Hepatocyte (in vitro differentiated cells): ENCODE results near the gene CMSS1.

Experiments used
- CTCF ChIP-seq: fragments of 200-600 bp; sonication (generic); IDR thresholded peaks from 2 replicates; pipeline ENCODE4 v1.5.1; 2016; ENCODE audit warnings: antibody characterized with exemption, mild to moderate bottlenecking; ENCODE audit not compliant: poor library complexity
- EZH2 ChIP-seq: fragments of 200-600 bp; sonication (generic); IDR thresholded peaks from 2 replicates; pipeline ENCODE4 v1.6.1; 2016; ENCODE audit warnings: antibody characterized with exemption, mild to moderate bottlenecking, borderline replicate concordance
- EZH2phosphoT487 ChIP-seq: fragments of 200-600 bp; sonication (generic); IDR thresholded peaks from one replicate; pipeline ENCODE4 v1.6.1; 2018; ENCODE audit warnings: antibody characterized with exemption, mild to moderate bottlenecking, low read depth, moderate library complexity; ENCODE audit not compliant: unreplicated experiment, severe bottlenecking

GRCh38 chr3:100170486-100170885 is 352.8 kb downstream of the CMSS1 start:
- TF ChIP-seq CTCF (no peak), EZH2 (no peak), EZH2phosphoT487 (no peak)
